Duodenal mucosa (tissue), 2 donors: ENCODE results near the gene CLEC4M.
"Not testable (repeated sequence)": the region's sequence is repeated elsewhere in the genome, so short reads cannot be mapped to it uniquely, and the experiment has no call there.

ENCODE experiments used
- H3K27ac ChIP-seq: one replicate; pipeline ENCODE4 v1.7.0; 2013; ENCODE audit warnings: low read depth, low read length
- H3K27me3 ChIP-seq, 2 donors: one replicate each; pipeline ENCODE4 v1.7.0; 2013; ENCODE audit warnings: low read length in 2 of 2, control low read depth in 1 of 2; ENCODE audit not compliant: insufficient read depth in 2 of 2, control insufficient read depth in 1 of 2
- H3K36me3 ChIP-seq, 2 donors: one replicate each; pipeline ENCODE4 v1.7.0; 2013; ENCODE audit warnings: low read length in 2 of 2, control low read depth in 1 of 2; ENCODE audit not compliant: insufficient read depth in 2 of 2, control insufficient read depth in 1 of 2
- H3K4me1 ChIP-seq, 2 donors: one replicate each; pipeline ENCODE4 v1.7.0; 2013; ENCODE audit warnings: low read length in 2 of 2, control low read depth in 1 of 2; ENCODE audit not compliant: insufficient read depth in 2 of 2, control insufficient read depth in 1 of 2
- H3K4me3 ChIP-seq, 2 donors: one replicate each; pipeline ENCODE4 v1.7.0; 2013; ENCODE audit warnings: low read length in 2 of 2, low read depth in 1 of 2
- H3K9ac ChIP-seq, 2 donors: one replicate each; pipeline ENCODE4 v1.7.0; 2013; ENCODE audit warnings: low read length in 2 of 2, low read depth in 1 of 2
- H3K9me3 ChIP-seq, 2 donors: one replicate each; pipeline ENCODE4 v1.7.0; 2013; ENCODE audit warnings: low read length in 2 of 2, control low read depth in 1 of 2; ENCODE audit not compliant: control insufficient read depth in 1 of 2

The CLEC4M gene

GRCh38 chr19:7748171-7748570 is 14.9 kb upstream of the CLEC4M start:
- Histone ChIP-seq H3K9me3 (no peaks in the 10 kb centered on the region), H3K4me1 (no peaks in the 10 kb centered on the region), H3K27me3 (no peaks in the 10 kb centered on the region), H3K27ac (no peak overlapping the region), H3K36me3 (no peaks in the 10 kb centered on the region), H3K9ac (no peak overlapping the region), H3K4me3 (no peak overlapping the region)

DNA sequence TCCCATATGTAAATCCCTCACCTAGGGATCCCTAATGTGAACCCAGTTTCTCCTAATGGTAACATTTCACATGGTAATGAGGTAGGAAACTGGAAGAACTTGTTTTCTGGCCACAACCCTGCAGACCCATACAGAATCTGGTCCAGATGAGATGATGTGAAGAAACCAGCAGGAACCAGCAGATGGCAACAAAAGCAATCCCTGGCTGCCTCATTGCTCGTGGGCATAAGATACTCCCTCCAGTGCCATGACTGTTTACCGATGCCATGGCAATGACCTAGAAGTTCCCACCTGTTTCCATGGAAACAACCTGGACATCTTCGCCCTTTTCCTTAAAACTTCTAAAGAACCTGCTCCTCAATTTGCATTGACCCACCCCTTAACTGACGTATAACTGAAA is 14.3 kb upstream of the CLEC4M start:
- Histone ChIP-seq H3K4me3 (no peak overlapping the region), H3K36me3 (no peaks in the 10 kb centered on the region), H3K9ac (no peak overlapping the region), H3K27ac (no peak overlapping the region), H3K4me1 (no peaks in the 10 kb centered on the region), H3K27me3 (no peaks in the 10 kb centered on the region), H3K9me3 (no peaks in the 10 kb centered on the region)

DNA sequence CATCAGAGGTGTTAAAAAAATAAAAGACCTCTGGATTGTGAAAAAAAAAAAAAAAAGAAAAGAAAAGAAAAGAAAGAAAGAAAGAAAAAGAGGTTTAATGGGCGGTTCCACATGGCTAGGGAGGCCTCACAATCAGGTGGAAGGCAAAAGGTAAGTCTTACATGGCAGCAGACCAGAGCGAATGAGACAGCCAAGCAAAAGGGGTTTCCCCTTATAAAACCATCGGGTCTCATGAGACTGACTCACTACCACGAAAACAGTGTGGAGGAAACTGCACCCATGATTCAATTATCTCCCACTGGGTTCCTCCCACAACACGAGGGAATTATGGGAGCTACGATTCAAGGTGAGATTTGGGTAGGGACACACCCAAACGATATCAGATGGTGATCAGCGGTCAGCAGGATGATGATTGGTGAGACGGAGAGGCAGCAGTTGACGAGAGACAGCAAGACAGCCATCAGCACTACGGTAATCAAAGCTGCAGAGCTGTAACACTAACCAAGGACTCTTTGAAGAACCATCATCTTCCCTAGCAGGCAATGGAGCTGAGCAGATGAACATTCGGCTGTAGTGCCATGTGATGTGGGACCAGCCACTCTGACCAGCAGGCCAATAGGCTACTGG is 11.8 kb upstream of the CLEC4M start:
- H3K9me3 ChIP-seq: peaks cover 0 to 1% of the 10 kb centered on the region in 2 donors
- H3K9ac ChIP-seq: no peak overlapping the region
- no peaks in the 10 kb centered on the region for H3K4me1 ChIP-seq
- no peak overlapping the region for H3K4me3 ChIP-seq
- H3K27me3 ChIP-seq: no peaks in the 10 kb centered on the region
- no peaks in the 10 kb centered on the region for H3K36me3 ChIP-seq
- no peak overlapping the region for H3K27ac ChIP-seq

GRCh38 chr19:7756258-7756657 is 6.8 kb upstream of the CLEC4M start:
- Histone ChIP-seq H3K36me3 (no peaks in the 10 kb centered on the region), H3K9me3 (peaks cover 14 to 16% of the 10 kb centered on the region in 2 donors), H3K27me3 (peaks cover 0 to 3% of the 10 kb centered on the region in 2 donors), H3K4me1 (no peaks in the 10 kb centered on the region), H3K4me3 (no peak overlapping the region), H3K9ac (no peak overlapping the region), H3K27ac (no peak overlapping the region)

GRCh38 chr19:7757358-7757757 is 5.7 kb upstream of the CLEC4M start:
- H3K27ac ChIP-seq: no peak overlapping the region
- no peak overlapping the region for H3K9ac ChIP-seq
- H3K9me3 ChIP-seq: peaks cover 14 to 16% of the 10 kb centered on the region in 2 donors
- H3K4me1 ChIP-seq: no peaks in the 10 kb centered on the region
- H3K4me3 ChIP-seq: no peak overlapping the region
- no peaks in the 10 kb centered on the region for H3K36me3 ChIP-seq
- H3K27me3 ChIP-seq: peaks cover 0 to 3% of the 10 kb centered on the region in 2 donors

- H3K9me3 ChIP-seq: peaks cover 14 to 16% of the 10 kb centered on the region in 2 donors
Observed at GRCh38 chr19:7759156-7759555, 3.9 kb upstream of the CLEC4M start.

GRCh38 chr19:7763696-7764095 is 653 bp downstream of the CLEC4M start:
- no peaks in the 10 kb centered on the region for H3K36me3 ChIP-seq
- peaks cover 0 to 9% of the 10 kb centered on the region in 2 donors for H3K27me3 ChIP-seq
- no peak overlapping the region for H3K27ac ChIP-seq
- H3K4me1 ChIP-seq: no peaks in the 10 kb centered on the region
- H3K4me3 ChIP-seq: no peak overlapping the region
- H3K9ac ChIP-seq: no peak overlapping the region
- peaks cover under 1 to 5% of the 10 kb centered on the region in 2 donors for H3K9me3 ChIP-seq

More at GRCh38 chr19:7759156-7759555, 3.9 kb upstream of the CLEC4M start:
- Histone ChIP-seq H3K27me3 (peaks cover 0 to 3% of the 10 kb centered on the region in 2 donors), H3K27ac (no peak overlapping the region), H3K4me1 (no peaks in the 10 kb centered on the region), H3K36me3 (no peaks in the 10 kb centered on the region), H3K4me3 (no peak overlapping the region), H3K9ac (no peak overlapping the region)

GRCh38 chr19:7764157-7764556 is 1.1 kb downstream of the CLEC4M start:
- H3K9me3 ChIP-seq, H3K9ac ChIP-seq, H3K27ac ChIP-seq, H3K4me3 ChIP-seq, H3K4me1 ChIP-seq, H3K36me3 ChIP-seq, H3K27me3 ChIP-seq: not testable (repeated sequence)

- not testable (repeated sequence) for H3K4me3 ChIP-seq, H3K9me3 ChIP-seq, H3K27me3 ChIP-seq, H3K36me3 ChIP-seq, H3K4me1 ChIP-seq, H3K27ac ChIP-seq, H3K9ac ChIP-seq
Observed at GRCh38 chr19:7765043-7765442, 2.0 kb downstream of the CLEC4M start.

DNA sequence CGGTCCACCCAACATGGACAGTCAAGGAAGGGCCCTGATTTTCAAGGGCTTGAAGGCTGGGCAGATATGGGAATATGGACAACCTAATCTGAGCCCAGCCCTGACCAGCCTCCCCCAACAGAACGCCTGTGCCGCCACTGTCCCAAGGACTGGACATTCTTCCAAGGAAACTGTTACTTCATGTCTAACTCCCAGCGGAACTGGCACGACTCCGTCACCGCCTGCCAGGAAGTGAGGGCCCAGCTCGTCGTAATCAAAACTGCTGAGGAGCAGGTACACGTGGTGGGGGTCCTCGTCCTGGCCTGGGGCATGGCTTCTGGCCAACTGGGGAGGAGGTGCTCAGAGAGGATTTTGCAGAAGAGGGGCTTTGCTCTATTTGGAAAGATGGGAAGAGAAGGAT is 3.5 kb downstream of the CLEC4M start:
- H3K36me3 ChIP-seq: no peaks in the 10 kb centered on the region
- H3K9ac ChIP-seq: no peak overlapping the region
- H3K27ac ChIP-seq: no peak overlapping the region
- H3K9me3 ChIP-seq: no peaks in the 10 kb centered on the region
- H3K27me3 ChIP-seq: peaks cover 0 to 5% of the 10 kb centered on the region in 2 donors
- no peaks in the 10 kb centered on the region for H3K4me1 ChIP-seq
- no peak overlapping the region for H3K4me3 ChIP-seq

DNA sequence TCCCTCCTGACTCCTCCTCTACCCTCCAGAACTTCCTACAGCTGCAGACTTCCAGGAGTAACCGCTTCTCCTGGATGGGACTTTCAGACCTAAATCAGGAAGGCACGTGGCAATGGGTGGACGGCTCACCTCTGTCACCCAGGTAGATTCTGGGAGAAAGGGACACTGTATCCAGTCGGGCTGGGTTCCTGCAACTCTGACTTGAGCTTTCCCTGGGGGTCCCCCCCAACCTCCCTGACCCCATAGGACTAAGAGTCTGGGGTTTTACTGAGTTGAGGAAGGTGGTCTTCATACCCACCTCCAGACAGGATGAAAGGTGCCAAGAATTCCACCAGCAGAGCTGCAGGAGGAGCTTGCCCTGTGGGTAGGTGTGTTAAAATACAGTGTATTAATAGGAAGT is 4.4 kb downstream of the CLEC4M start:
- no peaks in the 10 kb centered on the region for H3K4me1 ChIP-seq
- no peak overlapping the region for H3K9ac ChIP-seq
- no peaks in the 10 kb centered on the region for H3K36me3 ChIP-seq
- H3K4me3 ChIP-seq: no peak overlapping the region
- H3K9me3 ChIP-seq: no peaks in the 10 kb centered on the region
- H3K27me3 ChIP-seq: peaks cover 0 to 5% of the 10 kb centered on the region in 2 donors
- no peak overlapping the region for H3K27ac ChIP-seq
